Measurements from ENCODE around the gene OR6B1.
"Not testable (repeated sequence)": the region's sequence is repeated elsewhere in the genome, so short reads cannot be mapped to it uniquely, and the experiment has no call there.

The OR6B1 gene

DNA sequence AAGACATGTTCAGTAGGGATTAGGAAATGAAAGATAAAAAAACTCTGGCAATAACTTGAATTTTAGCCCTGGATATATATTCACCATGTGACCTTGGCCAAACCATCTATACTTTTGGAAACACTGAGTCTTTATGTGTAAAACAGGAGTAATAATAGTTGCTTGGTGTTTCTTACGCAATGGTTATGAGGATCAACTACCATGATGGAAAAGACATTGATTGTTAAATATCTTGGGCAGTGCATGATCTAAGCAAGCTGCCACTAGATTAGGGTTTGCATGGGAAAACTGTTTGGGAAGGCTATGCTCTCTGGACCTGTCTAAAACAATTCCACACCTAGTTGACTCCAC lies 6.5 kb downstream of the OR6B1 start:
- DNase-seq, result no peak

- no peak for DNase-seq
These were observed 9.2 kb downstream of the OR6B1 start for GRCh38 chr7:144009361-144009760.

- DNase-seq, result not testable (repeated sequence)
These were observed 9.9 kb downstream of the OR6B1 start for GRCh38 chr7:144010061-144010460.

DNA sequence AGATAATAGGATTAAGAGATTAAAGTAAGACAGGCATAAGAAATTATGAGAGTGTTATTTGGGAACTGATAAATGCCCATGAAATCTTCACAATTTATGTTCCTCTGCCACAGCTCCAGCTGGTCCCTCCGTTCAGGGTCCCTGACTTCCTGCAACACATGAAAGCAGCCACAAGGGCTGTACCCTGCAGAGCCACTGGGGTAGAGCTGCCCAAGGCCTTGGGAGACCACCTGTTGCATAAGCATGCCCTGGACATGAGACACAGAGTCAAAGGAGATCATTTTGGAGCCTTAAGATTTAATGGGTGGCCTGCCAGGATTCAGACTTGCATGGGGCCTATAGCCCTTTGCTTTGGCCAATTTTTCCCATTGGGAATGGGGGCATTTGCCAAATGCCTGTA lies 10.7 kb downstream of the OR6B1 start:
- DNase-seq, result not testable (repeated sequence)

GRCh38 chr7:144011458-144012230 lies 11.5 kb downstream of the OR6B1 start:
- DNase-seq, result no peak

- no peak for DNase-seq
These were observed 17.9 kb downstream of the OR6B1 start for GRCh38 chr7:144018065-144018464.

DNA sequence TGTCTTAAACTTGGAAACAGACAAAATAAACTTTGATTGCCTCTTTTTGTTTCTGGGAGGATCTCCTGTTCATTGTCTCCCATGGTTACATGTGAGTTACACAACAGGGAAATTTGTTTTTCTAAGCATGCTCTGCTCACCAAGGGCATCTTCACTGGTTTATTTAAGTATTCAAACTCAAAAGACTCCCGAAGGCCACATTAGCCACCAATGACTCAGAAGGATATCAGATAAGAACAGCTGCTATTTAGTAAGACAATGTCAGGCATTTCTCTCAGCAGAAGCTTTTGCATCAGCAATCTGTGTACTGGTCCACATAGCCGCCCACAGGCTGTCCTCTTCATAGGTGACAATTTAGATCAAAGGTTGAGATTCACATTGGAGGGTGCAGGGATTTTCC lies 19.3 kb downstream of the OR6B1 start:
- DNase-seq, result no peak

DNA sequence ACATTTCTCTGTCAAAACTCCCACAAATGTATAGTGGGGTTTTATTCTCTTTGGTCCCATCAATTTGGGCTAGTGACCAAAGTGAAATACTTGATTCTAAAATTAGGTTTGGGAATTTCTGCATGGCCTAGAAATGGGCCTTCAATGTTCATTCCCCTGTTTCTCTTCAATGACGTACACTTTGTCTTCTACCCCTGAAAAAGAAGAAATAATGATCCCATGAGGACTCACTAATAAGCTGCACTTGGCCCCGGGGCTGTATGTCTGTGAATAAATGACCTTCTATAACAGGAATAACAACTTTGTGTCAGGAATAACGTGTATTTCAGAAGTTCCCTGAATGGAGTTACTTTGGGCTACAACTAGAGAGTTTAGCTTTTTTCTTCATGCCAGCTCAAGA lies 20.2 kb downstream of the OR6B1 start:
- no peak for DNase-seq

DNA sequence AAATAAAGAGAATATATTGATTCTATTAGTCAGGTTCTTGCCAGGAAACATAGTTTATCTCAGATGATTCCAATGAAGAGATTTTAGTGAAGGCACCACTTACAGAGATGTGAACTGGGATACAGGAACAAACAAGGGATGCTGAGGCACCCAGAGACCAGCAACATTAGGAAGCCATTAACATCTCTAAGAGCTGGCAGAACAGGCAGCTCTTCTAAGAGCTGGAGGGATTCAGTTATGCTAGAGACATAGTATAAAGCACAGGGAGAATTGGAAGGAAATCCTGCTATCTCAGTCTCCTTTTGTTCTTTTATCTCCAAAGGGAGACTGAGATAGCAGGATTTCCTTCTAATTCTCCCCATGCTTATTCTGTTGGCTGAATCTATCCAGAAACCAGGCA lies 22.0 kb downstream of the OR6B1 start:
- DNase-seq, result no peak

DNA sequence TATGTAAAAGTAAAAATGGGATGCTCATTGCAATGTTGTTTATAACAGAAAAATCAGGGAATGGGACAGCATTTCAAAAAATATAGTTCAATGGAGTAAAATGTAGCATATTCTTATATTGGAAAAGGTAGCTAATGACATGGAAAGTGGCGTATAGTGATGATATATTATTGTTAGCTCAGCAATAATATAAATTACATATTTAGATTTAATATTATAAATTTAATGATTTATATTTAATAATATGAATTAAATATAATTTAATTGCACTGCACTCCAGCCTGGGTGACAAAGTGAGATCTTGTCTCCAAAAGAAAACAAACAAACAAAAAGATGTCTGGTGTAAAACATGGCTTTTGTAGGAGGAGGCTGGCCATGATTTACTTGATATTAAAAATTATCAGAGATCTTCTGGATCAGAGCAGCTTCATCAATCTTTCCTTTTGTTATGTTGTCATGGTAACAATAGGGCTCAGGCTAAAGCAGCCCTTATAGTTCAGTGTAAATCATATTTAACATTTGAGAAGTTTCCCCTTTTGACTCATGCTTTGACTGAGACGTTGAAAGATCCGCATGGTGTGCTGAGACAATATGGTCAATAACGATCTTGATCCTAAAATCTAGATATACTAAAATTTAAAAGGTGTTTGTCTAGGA lies 23.2 kb downstream of the OR6B1 start:
- DNase-seq, result no peak

DNA sequence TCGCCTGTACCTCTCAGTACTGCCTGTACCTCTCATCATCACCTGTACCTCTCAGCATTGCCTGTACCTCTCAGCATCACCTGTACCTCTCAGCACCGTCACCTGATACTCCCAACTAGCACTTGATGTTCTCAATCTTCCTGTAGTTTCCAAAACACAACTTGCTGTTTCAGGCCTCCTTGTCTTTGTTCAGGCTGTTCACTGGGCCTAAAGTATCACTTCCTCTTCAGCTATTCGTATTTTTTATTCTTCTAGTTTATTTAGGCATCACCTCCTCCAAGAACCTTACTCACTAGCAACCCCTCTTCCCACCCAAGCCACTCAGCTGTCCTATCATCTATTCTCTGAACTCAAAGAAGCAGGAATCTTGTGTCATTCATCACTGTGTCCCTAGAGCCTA lies 24.1 kb downstream of the OR6B1 start:
- DNase-seq, result no peak

DNA sequence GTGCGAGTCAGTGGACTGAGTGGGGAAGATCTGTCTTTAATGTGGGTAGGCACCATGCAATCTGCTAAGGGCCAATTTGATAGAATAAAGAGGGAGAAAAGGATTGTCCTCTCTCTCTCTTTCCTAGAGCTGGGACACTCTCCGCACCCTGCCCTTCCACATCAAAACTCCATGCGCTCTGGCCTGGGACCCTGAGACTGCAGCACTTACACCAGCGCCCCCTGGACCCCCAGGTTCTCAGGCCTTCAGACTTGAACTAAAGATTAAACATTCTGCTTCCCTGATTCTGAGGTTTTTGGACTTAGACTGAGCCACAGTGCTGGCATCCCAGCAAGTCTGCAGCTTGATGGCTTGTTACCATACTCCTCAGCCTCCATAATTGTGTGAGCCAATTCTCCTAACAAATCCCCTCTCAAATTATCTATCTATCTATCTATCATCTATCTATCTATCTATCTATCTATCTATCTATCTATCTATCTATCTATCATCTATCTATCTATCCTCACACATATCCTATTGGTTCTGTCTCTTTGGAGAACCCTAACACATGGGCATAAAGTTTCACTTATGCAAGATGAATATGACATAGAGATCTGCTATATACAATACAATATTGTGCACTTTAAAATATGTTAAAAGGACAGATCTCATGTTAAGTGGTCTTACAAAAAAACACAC lies 26.2 kb downstream of the OR6B1 start:
- DNase-seq, result no peak

- DNase-seq, result no peak
These were observed 26.9 kb downstream of the OR6B1 start for GRCh38 chr7:144027070-144027469.

DNA sequence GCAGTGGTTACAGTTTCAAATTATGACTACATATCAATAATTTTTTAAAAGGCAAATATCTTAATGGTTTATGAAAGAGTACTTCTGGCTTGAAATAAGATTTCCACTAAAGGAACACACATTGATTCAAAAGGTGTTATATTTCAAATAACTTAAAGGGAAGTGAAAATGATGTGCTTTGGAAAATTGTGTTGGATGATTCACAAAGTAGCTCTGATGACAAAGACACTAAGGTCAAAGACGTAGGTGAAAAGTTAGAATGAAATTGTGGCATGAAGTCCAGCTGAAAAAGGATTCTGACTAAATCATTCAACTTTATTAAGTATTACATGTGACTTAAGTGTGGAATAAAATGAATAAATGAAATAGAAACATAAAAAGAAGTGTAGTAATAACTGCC lies 27.9 kb downstream of the OR6B1 start:
- no peak for DNase-seq

DNA sequence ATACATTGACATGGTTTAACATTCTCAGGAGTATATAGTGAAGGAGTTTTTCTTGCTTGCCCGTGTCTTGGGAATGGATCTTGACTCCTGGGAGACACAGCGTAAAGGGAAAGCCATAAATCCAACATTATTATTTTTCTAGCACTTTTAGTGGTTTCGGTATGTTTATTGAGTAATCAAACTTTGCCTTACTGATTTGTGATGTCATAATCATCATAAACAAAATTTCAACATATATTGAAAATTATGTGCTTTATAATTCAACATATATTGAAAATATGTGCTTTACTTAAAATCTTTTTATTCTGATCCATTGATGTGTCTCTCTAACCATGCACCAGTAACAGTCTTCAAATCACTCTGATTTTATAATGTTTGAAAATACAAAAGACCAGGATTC lies 28.4 kb downstream of the OR6B1 start:
- DNase-seq, result no peak

GRCh38 chr7:144032516-144032915 lies 32.4 kb downstream of the OR6B1 start:
- DNase-seq, result no peak

- DNase-seq, result no peak
These were observed 33.0 kb downstream of the OR6B1 start for GRCh38 chr7:144032985-144033709.

GRCh38 chr7:144035385-144035784 lies 35.3 kb downstream of the OR6B1 start:
- no peak for DNase-seq

DNA sequence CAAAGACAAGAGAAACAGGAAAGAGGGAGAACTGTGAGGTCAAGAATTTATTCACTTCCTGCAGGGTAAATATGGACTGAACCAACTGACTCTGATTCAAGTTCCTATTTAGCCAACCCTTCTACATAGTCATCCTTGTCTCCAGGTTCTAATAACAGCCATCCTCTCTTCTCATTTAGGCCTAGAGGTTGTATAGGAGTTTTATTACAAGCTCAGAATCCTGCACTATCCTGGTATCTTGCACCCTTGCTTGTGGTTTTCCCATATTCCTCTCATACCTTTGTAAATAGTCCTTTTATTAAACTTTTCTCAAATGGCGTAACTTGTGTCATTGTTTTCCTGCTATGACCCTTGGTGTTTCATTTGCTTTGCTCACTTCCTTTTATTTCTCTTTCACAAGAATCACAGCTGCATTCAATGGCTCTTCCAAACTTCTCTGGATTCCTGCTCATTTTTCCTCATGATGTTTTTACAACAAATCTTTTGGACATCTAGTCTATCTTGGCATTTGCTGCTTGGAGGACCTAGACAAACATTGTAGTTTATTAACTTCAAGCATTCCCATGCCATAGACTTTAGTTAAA lies 36.3 kb downstream of the OR6B1 start:
- no peak for DNase-seq

DNA sequence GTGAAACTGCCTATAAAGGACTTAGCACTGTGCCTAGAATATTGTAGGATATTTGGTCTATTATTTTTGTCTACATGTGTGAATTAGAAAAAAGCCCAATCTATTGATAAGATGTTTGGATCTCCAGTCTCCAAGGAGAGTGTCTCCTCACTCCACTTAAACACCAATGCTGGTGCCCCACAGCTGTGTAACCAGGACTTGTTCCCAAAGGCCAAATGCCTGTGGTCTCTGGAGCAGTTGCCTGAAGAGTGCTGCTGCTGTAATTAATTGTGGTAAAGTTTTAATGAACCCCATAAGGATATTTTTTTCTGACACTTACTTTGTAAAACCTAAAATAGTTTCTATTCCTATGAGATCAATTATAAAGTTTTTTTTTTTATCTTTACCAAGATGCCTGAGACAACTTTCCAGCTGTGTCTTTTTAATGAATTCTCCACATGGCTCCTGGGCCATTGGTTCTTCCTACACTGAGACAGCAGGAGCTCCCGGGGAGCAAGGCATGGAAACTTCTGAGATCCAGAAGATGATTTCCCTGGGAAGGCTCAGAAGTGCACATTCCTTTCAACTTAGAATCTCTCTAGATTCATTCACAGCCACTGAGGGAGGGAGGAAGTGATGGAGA lies 37.4 kb downstream of the OR6B1 start:
- DNase-seq, result no peak

DNA sequence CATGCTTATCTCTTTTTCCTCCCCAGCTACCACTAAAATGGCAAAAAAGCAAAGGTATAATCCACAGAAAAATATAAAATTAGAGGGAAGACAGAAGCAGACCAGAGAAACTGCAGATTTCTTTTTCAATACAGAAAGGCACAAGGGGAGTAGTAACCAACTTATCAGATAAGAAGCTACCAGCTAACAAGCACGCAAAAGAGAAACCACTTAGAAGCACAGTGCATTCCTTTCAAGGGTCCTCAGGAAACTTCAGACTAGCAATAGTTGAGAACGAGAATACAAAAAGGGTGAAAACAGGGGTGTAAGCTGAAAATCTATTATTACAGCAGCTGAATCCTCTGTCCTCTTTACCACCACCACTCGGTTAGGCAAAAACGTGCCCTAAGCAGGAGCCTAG lies 38.8 kb downstream of the OR6B1 start:
- no peak for DNase-seq

DNA sequence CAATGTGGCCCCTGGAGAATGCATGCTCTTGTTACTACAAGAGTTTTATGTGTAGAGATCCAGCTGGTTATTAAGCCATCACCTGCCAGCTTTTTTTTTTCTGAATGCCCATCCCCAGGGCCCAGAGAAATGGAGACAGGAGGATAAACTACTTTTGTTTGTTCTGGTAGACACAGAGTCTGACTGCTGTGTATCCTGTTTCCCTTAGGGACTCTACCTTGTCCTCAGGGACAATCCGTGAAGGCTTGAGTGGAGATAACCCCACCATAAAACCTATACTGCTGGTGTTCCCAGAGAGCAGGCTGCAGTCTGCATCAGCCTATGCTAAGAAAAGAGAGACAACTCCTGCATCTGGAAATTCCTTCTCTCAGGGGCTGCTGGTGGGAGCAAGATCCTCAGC lies 48.5 kb downstream of the OR6B1 start, which contains the start of gene OR2A5:
Gene OR2A5, plus strand, starts transcription at position 301 of the 400 bp plus-strand sequence. CDS start 1,454 bp downstream, outside the sequence.
- no peak for DNase-seq

- no peak for DNase-seq
These were observed 49.4 kb downstream of the OR6B1 start for GRCh38 chr7:144049491-144049890.
